Common myeloid progenitor, CD34-positive (primary cell): Measurements from ENCODE around the gene MYL12B.

ENCODE experiments used
- CTCF ChIA-PET: fragments of 350-600 bp; sonication (Branson Sonifier 250); formaldehyde crosslinking; loops from one replicate; lab custom pipeline; 2021; ENCODE audit warnings: antibody characterized with exemption; lab: Charles Lee
- POLR2A ChIA-PET: fragments of 350-600 bp; sonication (Branson Sonifier 250); formaldehyde crosslinking; loops from one replicate; lab custom pipeline; 2021; ENCODE audit warnings: antibody characterized with exemption; lab: Charles Lee
- DNase-seq, 3 donors: peaks; one replicate each; pipeline versions ENCODE4 v3.0.0 to v3.0.0-alpha.2; 2013
- H3K27ac ChIP-seq, 2 experiments: 1 replicate in 1 of 2; 2 replicates in 1 of 2; pipeline ENCODE4 v1.7.0; 2013; ENCODE audit warnings: inconsistent platforms in 2 of 2, low read length in 2 of 2, mild to moderate bottlenecking in 2 of 2, low read depth in 1 of 2, moderate library complexity in 1 of 2; ENCODE audit not compliant: severe bottlenecking in 2 of 2, insufficient read depth in 1 of 2, poor library complexity in 1 of 2
- H3K27me3 ChIP-seq, 5 experiments: replicated peaks in 2 of 5; 1 replicate in 3 of 5; 2 replicates in 2 of 5; pipeline versions ENCODE4 v1.6.1 to v1.7.0; 2013; ENCODE audit warnings: low read length in 4 of 5, mild to moderate bottlenecking in 2 of 5, moderate library complexity in 2 of 5, inconsistent platforms in 1 of 5; ENCODE audit not compliant: insufficient read depth in 5 of 5, control insufficient read depth in 4 of 5
- H3K36me3 ChIP-seq, 4 experiments: 1 replicate in 2 of 4; 2 replicates in 2 of 4; pipeline versions ENCODE4 v1.6.1 to v1.7.0; 2013; ENCODE audit warnings: low read length in 3 of 4, control low read depth in 1 of 4, mild to moderate bottlenecking in 1 of 4; ENCODE audit not compliant: control insufficient read depth in 4 of 4, insufficient read depth in 4 of 4
- H3K4me1 ChIP-seq, 4 experiments: 1 replicate in 3 of 4; 2 replicates in 1 of 4; pipeline versions ENCODE4 v1.6.1 to v1.7.1; 2013; ENCODE audit warnings: low read length in 3 of 4, mild to moderate bottlenecking in 3 of 4, control low read depth in 1 of 4, inconsistent platforms in 1 of 4, moderate library complexity in 1 of 4; ENCODE audit not compliant: control insufficient read depth in 4 of 4, insufficient read depth in 4 of 4; ENCODE audit errors: control extremely low read depth in 1 of 4
- H3K4me3 ChIP-seq, 7 experiments: 1 replicate in 4 of 7; 2 replicates in 3 of 7; pipeline versions ENCODE4 v1.5.1 to v1.7.0; 2013; ENCODE audit warnings: mild to moderate bottlenecking in 7 of 7, low read length in 6 of 7, moderate library complexity in 6 of 7, inconsistent platforms in 2 of 7, low read depth in 2 of 7, control low read depth in 1 of 7; ENCODE audit not compliant: insufficient read depth in 4 of 7, control insufficient read depth in 1 of 7; ENCODE audit errors: extremely low read depth in 1 of 7
- H3K9me3 ChIP-seq, 5 experiments: 1 replicate in 4 of 5; 2 replicates in 1 of 5; pipeline versions ENCODE4 v1.6.1 to v1.7.1; 2013; ENCODE audit warnings: low read length in 4 of 5, mild to moderate bottlenecking in 2 of 5, inconsistent platforms in 1 of 5, low read depth in 1 of 5, moderate library complexity in 1 of 5; ENCODE audit not compliant: control insufficient read depth in 4 of 5, insufficient read depth in 2 of 5; ENCODE audit errors: control extremely low read depth in 1 of 5
- WGBS: methylation state at CpG from one replicate; pipeline ENCODE4 v1.1.5; 2013; ENCODE audit not compliant: insufficient coverage; 5-methylcytosine and 5-hydroxymethylcytosine counted together

The MYL12B gene

GRCh38 chr18:3264362-3264761 lies 2.4 kb downstream of the MYL12B start:
- 92% methylated on average over 2 of the region's 2 CpGs for WGBS
- POLR2A ChIA-PET = interaction anchor here (1.2 to 6.6 kb wide), 2 partner anchors 16 to 185 kb away, joined by 3 to 90 read pairs; partner anchors contain the start of gene MYL12A

DNA sequence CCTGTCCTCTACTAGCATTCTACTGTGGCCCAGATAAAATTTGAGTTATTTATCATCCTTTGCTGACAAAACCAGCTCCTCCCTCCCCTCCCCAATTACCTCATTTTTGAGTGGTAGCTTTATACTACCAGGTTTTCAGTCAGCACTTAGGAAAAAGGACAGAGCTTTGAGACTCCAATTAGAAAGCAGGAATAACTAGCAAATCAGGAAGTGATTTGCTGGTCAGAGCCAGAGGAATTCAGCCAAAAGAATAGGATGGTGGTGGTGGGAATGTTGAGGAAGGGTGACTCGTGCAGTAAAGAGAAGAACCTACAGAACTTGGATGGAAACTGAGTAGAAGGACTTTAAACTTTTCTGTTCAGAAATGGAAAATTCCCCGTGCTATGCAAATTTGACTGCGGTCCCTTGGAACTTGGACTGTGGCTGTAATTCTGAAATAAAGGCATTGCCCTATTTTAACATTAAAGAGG lies 3.7 kb downstream of the MYL12B start:
- CTCF ChIA-PET = interaction anchor here (1.2 to 3.2 kb wide), 2 partner anchors 10 to 54 kb away, joined by 3 to 19 read pairs; no protein-coding TSS in a partner anchor
- POLR2A ChIA-PET = interaction anchor here (1.0 kb wide), 1 partner anchor 19 kb away, joined by 3 read pairs; no protein-coding TSS in a partner anchor
- Histone ChIP-seq H3K36me3 (peaks cover 0 to 3% (median 0%) of the 10 kb centered on the region in 4 experiments), H3K9me3 (no peaks in the 10 kb centered on the region), H3K27me3 (no peaks in the 10 kb centered on the region), H3K4me3 (no peak overlapping the region), H3K4me1 (peaks cover 24 to 58% (median 34%) of the 10 kb centered on the region in 4 experiments), H3K27ac (no peak overlapping the region)
- WGBS = 90% methylated on average over 3 of the region's 3 CpGs
- DNase-seq = no peak

More at GRCh38 chr18:3264362-3264761, 2.4 kb downstream of the MYL12B start:
- no peaks in the 10 kb centered on the region for H3K9me3 ChIP-seq
- no peaks in the 10 kb centered on the region for H3K27me3 ChIP-seq
- CTCF ChIA-PET = interaction anchor here (1.0 to 3.2 kb wide), 6 partner anchors 11 to 331 kb away, joined by 3 to 19 read pairs (median 5); partner anchors contain the start of gene MYL12A
- no peak overlapping the region for H3K27ac ChIP-seq
- H3K4me1 ChIP-seq = peaks cover 25 to 64% (median 38%) of the 10 kb centered on the region in 4 experiments
- DNase-seq = no peak
- H3K36me3 ChIP-seq = peaks cover 0 to 3% (median 0%) of the 10 kb centered on the region in 4 experiments
- H3K4me3 ChIP-seq = peak overlapping the region in 2 of 7 experiments; percentile 97 to 99

GRCh38 chr18:3266062-3266608 lies 4.2 kb downstream of the MYL12B start:
- ChIA-PET CTCF (interaction anchor here (1.2 to 3.2 kb wide), 2 partner anchors 9 to 53 kb away, joined by 3 to 19 read pairs; no protein-coding TSS in a partner anchor), POLR2A (interaction anchor here (0.7 to 1.0 kb wide), 3 partner anchors 10 to 181 kb away, joined by 3 to 5 read pairs (median 3); no protein-coding TSS in a partner anchor)
- 80% methylated on average over 6 of the region's 7 CpGs for WGBS
- Histone ChIP-seq H3K4me3 (no peak overlapping the region), H3K9me3 (no peaks in the 10 kb centered on the region), H3K27me3 (no peaks in the 10 kb centered on the region), H3K36me3 (peaks cover 0 to 3% (median 0%) of the 10 kb centered on the region in 4 experiments), H3K27ac (no peak overlapping the region), H3K4me1 (peaks cover 19 to 53% (median 29%) of the 10 kb centered on the region in 4 experiments)
- no peak for DNase-seq

DNA sequence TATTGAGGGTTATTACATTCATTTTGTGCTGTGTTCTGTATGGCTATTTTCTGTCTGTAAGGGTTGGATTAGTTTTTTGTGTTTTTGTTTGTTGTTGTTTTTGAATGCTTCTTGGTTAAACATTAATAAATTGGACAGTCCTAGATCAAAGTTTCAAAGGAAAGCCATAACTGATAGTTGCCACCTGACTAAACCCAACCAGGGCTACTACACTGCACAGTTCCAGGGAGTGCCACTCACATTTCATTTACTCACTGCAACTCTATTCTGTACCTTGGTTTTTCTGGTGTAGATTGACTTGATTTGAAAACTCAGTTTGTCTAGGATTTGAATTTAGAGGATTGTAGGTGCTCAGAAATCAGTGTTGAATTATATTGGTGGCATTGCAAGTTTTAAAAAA lies 6.4 kb downstream of the MYL12B start:
- Histone ChIP-seq H3K36me3 (peaks cover 0 to 9% (median 4%) of the 10 kb centered on the region in 4 experiments), H3K4me1 (peaks cover 16 to 46% (median 26%) of the 10 kb centered on the region in 4 experiments), H3K4me3 (no peak overlapping the region), H3K27ac (no peak overlapping the region), H3K27me3 (no peaks in the 10 kb centered on the region), H3K9me3 (no peaks in the 10 kb centered on the region)
- DNase-seq = no peak
- ChIA-PET POLR2A (no interaction called here), CTCF (no interaction called here)

GRCh38 chr18:3269241-3269913 lies 7.4 kb downstream of the MYL12B start:
- no peaks in the 10 kb centered on the region for H3K27me3 ChIP-seq
- DNase-seq = no peak
- POLR2A ChIA-PET = no interaction called here
- H3K9me3 ChIP-seq = no peaks in the 10 kb centered on the region
- no peak overlapping the region for H3K27ac ChIP-seq
- WGBS = 96% methylated on average over 2 of the region's 4 CpGs
- CTCF ChIA-PET = interaction anchor here (1.0 to 1.3 kb wide), 2 partner anchors 10 to 319 kb away, joined by 3 read pairs; no protein-coding TSS in a partner anchor
- peaks cover 3 to 20% (median 10%) of the 10 kb centered on the region in 4 experiments for H3K36me3 ChIP-seq
- peaks cover 9 to 36% (median 18%) of the 10 kb centered on the region in 4 experiments for H3K4me1 ChIP-seq
- H3K4me3 ChIP-seq = no peak overlapping the region

- POLR2A ChIA-PET = interaction anchor here (1.1 kb wide), 1 partner anchor 9 kb away, joined by 3 read pairs; no protein-coding TSS in a partner anchor
- CTCF ChIA-PET = interaction anchor here (1.0 to 1.3 kb wide), 2 partner anchors 9 to 319 kb away, joined by 3 read pairs; no protein-coding TSS in a partner anchor
- no peak for DNase-seq
- Histone ChIP-seq H3K27me3 (no peaks in the 10 kb centered on the region), H3K27ac (no peak overlapping the region), H3K36me3 (peaks cover 6 to 25% (median 14%) of the 10 kb centered on the region in 4 experiments), H3K9me3 (no peaks in the 10 kb centered on the region), H3K4me1 (peaks cover 8 to 33% (median 17%) of the 10 kb centered on the region in 4 experiments), H3K4me3 (no peak overlapping the region)
- no CpG with 5 or more reads among the region's 1 CpG for WGBS
Measured at GRCh38 chr18:3269914-3270299, 8.0 kb downstream of the MYL12B start.
